Liver (tissue), 9 donors: ENCODE data around the gene GALNTL6. TPM values are rescaled to one million over a fixed set of nuclear protein-coding genes. Genes with fewer than 3 reads are reported as not detected.

Experiments
- DNase-seq: peaks from one replicate; pipeline ENCODE4 v3.0.0-alpha.2; 2017; ENCODE audit warnings: low spot score
- H3K27ac ChIP-seq, 2 donors: one replicate each; pipeline ENCODE4 v1.7.0; 2013; ENCODE audit warnings: inconsistent platforms in 2 of 2, low read length in 2 of 2, control low read depth in 1 of 2, low read depth in 1 of 2, mild to moderate bottlenecking in 1 of 2
- H3K27me3 ChIP-seq, 4 donors: one replicate each; pipeline versions ENCODE4 v1.6.1 to v1.7.0; 2013; ENCODE audit warnings: low read length in 3 of 4, inconsistent platforms in 1 of 4, mild to moderate bottlenecking in 1 of 4, moderate library complexity in 1 of 4; ENCODE audit not compliant: control insufficient read depth in 4 of 4, insufficient read depth in 4 of 4
- H3K36me3 ChIP-seq, 4 donors: one replicate each; pipeline versions ENCODE4 v1.6.1 to v1.7.0; 2013; ENCODE audit warnings: low read length in 3 of 4, mild to moderate bottlenecking in 3 of 4, low read depth in 1 of 4, moderate library complexity in 1 of 4; ENCODE audit not compliant: control insufficient read depth in 4 of 4, insufficient read depth in 3 of 4
- H3K4me1 ChIP-seq, 4 donors: one replicate each; pipeline versions ENCODE4 v1.6.1 to v1.7.0; 2013; ENCODE audit warnings: low read length in 3 of 4, mild to moderate bottlenecking in 3 of 4, moderate library complexity in 1 of 4; ENCODE audit not compliant: control insufficient read depth in 4 of 4, insufficient read depth in 4 of 4
- H3K4me3 ChIP-seq, 3 donors: one replicate each; pipeline versions ENCODE4 v1.6.1 to v1.7.0; 2013; ENCODE audit warnings: low read length in 3 of 3, control low read depth in 1 of 3, low read depth in 1 of 3, mild to moderate bottlenecking in 1 of 3
- H3K9ac ChIP-seq, 2 donors: one replicate each; pipeline ENCODE4 v1.7.0; 2013; ENCODE audit warnings: low read length in 2 of 2, mild to moderate bottlenecking in 2 of 2, moderate library complexity in 2 of 2, control low read depth in 1 of 2, low read depth in 1 of 2
- H3K9me3 ChIP-seq, 4 donors: one replicate each; pipeline versions ENCODE4 v1.6.1 to v1.7.0; 2013; ENCODE audit warnings: low read length in 3 of 4; ENCODE audit not compliant: control insufficient read depth in 4 of 4
- ATF3 ChIP-seq: IDR thresholded peaks from 2 replicates; pipeline ENCODE4 v1.6.1; 2016; ENCODE audit warnings: antibody characterized with exemption
- CTCF ChIP-seq: fragments of 150-350 bp; IDR thresholded peaks from 2 replicates; pipeline ENCODE4 v1.5.1; 2017; ENCODE audit warnings: improper control_type of control experiment, low read depth, low read length; ENCODE audit not compliant: missing input control
- EGR1 ChIP-seq, 2 donors: IDR thresholded peaks; 2 replicates each; pipeline ENCODE4 v1.6.1; 2016 to 2018; ENCODE audit warnings: antibody characterized with exemption in 2 of 2, low read depth in 2 of 2
- FOXA1 ChIP-seq: IDR thresholded peaks from 2 replicates; pipeline ENCODE4 v1.6.1; 2016; ENCODE audit warnings: antibody characterized with exemption
- FOXA2 ChIP-seq: IDR thresholded peaks from 2 replicates; pipeline ENCODE4 v1.6.1; 2016; ENCODE audit warnings: antibody characterized with exemption
- GABPA ChIP-seq, 2 donors: IDR thresholded peaks in 1 of 2; conservative IDR thresholded peaks in 1 of 2; 2 replicates each; pipeline ENCODE4 v1.6.1; 2016; ENCODE audit warnings: antibody characterized with exemption in 2 of 2, mild to moderate bottlenecking in 1 of 2, moderate library complexity in 1 of 2
- HNF4A ChIP-seq, 2 donors: conservative IDR thresholded peaks; 2 replicates each; pipeline ENCODE4 v1.6.1; 2016; ENCODE audit warnings: antibody characterized with exemption in 2 of 2, mild to moderate bottlenecking in 2 of 2
- HNF4G ChIP-seq: IDR thresholded peaks from 2 replicates; pipeline ENCODE4 v1.6.1; 2016; ENCODE audit warnings: antibody characterized with exemption
- JUND ChIP-seq, 2 donors: IDR thresholded peaks; 2 replicates each; pipeline ENCODE4 v1.6.1; 2016; ENCODE audit warnings: antibody characterized with exemption in 2 of 2
- MAX ChIP-seq: IDR thresholded peaks from 2 replicates; pipeline ENCODE4 v1.6.1; 2016; ENCODE audit warnings: antibody characterized with exemption
- NR2F2 ChIP-seq: IDR thresholded peaks from 2 replicates; pipeline ENCODE4 v1.6.1; 2016; ENCODE audit warnings: antibody characterized with exemption
- RAD21 ChIP-seq, 2 donors: IDR thresholded peaks; 2 replicates each; pipeline ENCODE4 v1.6.1; 2016; ENCODE audit warnings: antibody characterized with exemption in 2 of 2, mild to moderate bottlenecking in 2 of 2
- REST ChIP-seq: IDR thresholded peaks from 2 replicates; pipeline ENCODE4 v1.6.1; 2016; ENCODE audit warnings: antibody characterized with exemption, mild to moderate bottlenecking
- RXRA ChIP-seq, 2 donors: IDR thresholded peaks; 2 replicates each; pipeline ENCODE4 v1.6.1; 2017 to 2018; ENCODE audit warnings: antibody characterized with exemption in 2 of 2, mild to moderate bottlenecking in 1 of 2
- SP1 ChIP-seq: IDR thresholded peaks from 2 replicates; pipeline ENCODE4 v1.6.1; 2018; ENCODE audit warnings: antibody characterized with exemption, mild to moderate bottlenecking
- TAF1 ChIP-seq: conservative IDR thresholded peaks from 2 replicates; pipeline ENCODE4 v1.6.1; 2016; ENCODE audit warnings: antibody characterized with exemption, mild to moderate bottlenecking
- YY1 ChIP-seq: IDR thresholded peaks from 2 replicates; pipeline ENCODE4 v1.6.1; 2016; ENCODE audit warnings: antibody characterized with exemption, mild to moderate bottlenecking
- ZBTB33 ChIP-seq: IDR thresholded peaks from 2 replicates; pipeline ENCODE4 v1.6.1; 2016; ENCODE audit warnings: antibody characterized with exemption
- WGBS: extraction: QIAGEN DNeasy Blood & Tissue Kit; methylation state at CpG from one replicate; pipeline ENCODE4 v1.1.7; 2013; 5-methylcytosine and 5-hydroxymethylcytosine counted together
- polyA plus RNA-seq, 2 donors: library from polyadenylated mRNA; stranded (reverse) in 1 of 2; unstranded in 1 of 2; fragments of 200-250 nt in 1 of 2; fragments of >200 nt in 1 of 2; fragmentation: Nextera tagmentation in 1 of 2; extraction: Ambion mirVana in 1 of 2; gene quantifications; one replicate each; pipeline versions ENCODE4 v1.2.1 to v1.2.3, GENCODE V29; 2013 to 2015
- total RNA-seq, 2 donors: library from RNA; depleted of rRNA; stranded (reverse); fragments of >200 nt; gene quantifications; one replicate each; pipeline ENCODE4 v1.2.3, GENCODE V29; 2014
- donor health status: healthy.
- donor health status: healthy.
- donor health status: healthy.
- donor health status: healthy.
- donor health status: healthy.

The GALNTL6 gene
- total and polyA plus RNA-seq, 4 donors = 0.06 to 0.08 TPM; not detected in 2

- WGBS = 80% methylated on average over 2 of the region's 2 CpGs
- Histone ChIP-seq H3K4me1 (no peaks in the 10 kb centered on the region), H3K9ac (no peak overlapping the region)
Observed at GRCh38 chr4:171948038-171948437, 134.8 kb downstream of the GALNTL6 start.

GRCh38 chr4:171954650-171955049, 141.4 kb downstream of the GALNTL6 start:
- Histone ChIP-seq H3K9ac (no peak overlapping the region), H3K4me1 (no peaks in the 10 kb centered on the region), H3K36me3 (no peaks in the 10 kb centered on the region), H3K27me3 (no peaks in the 10 kb centered on the region), H3K4me3 (no peak overlapping the region), H3K9me3 (no peaks in the 10 kb centered on the region), H3K27ac (no peak overlapping the region)
- no peak for DNase-seq
- TF ChIP-seq JUND (IDR thresholded peaks at IDR 0.05) (no peak), TAF1 (no peak), FOXA2 (no peak), SP1 (no peak), EGR1 (IDR thresholded peaks at IDR 0.05; ENCODE audit: low read depth in 2 of 2) (no peak), YY1 (no peak), ATF3 (no peak), NR2F2 (no peak), CTCF (no peak), HNF4G (no peak), RAD21 (IDR thresholded peaks at IDR 0.05) (no peak), MAX (no peak), ZBTB33 (no peak), GABPA (IDR thresholded peaks at IDR 0.05 in 1 of 2, conservative IDR thresholded peaks at IDR 0.05 in 1 of 2) (no peak), HNF4A (conservative IDR thresholded peaks at IDR 0.05) (no peak), FOXA1 (no peak), RXRA (IDR thresholded peaks at IDR 0.05) (no peak), REST (no peak)
- 39% methylated on average over 1 of the region's 1 CpG for whole genome bisulfite sequencing

More at GRCh38 chr4:171948038-171948437, 134.8 kb downstream of the GALNTL6 start:
- DNase-seq = no peak
- H3K4me3 ChIP-seq = no peak overlapping the region
- H3K36me3 ChIP-seq = no peaks in the 10 kb centered on the region
- H3K27ac ChIP-seq = no peak overlapping the region
- TF ChIP-seq MAX (no peak), ATF3 (no peak), TAF1 (no peak), JUND (IDR thresholded peaks at IDR 0.05) (no peak), YY1 (no peak), HNF4A (conservative IDR thresholded peaks at IDR 0.05) (no peak)
- H3K27me3 ChIP-seq = no peaks in the 10 kb centered on the region
- no peaks in the 10 kb centered on the region for H3K9me3 ChIP-seq
